Measurements from ENCODE around the gene PIF1.

DNA sequence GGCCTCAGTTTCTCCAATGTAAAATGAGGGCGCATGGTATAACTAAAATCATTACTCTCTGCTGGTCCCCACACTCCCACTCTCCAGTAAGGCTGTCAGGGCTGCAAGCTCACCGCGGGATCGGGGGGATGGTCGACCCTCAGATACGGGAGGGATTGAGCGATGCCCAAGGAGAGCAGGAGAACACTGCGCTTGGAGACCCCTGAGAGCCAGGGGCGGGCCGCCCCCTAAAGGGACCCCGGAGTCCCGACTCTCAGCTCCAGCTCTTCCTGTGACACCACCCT is 15.6 kb upstream of the PIF1 start:
- TF ChIP-seq MAZ (IDR thresholded peaks at IDR 0.05; ENCODE audit: borderline replicate concordance, low read depth, low read length) (no peak), POLR2A (IDR thresholded peaks at IDR 0.05; ENCODE audit: low read depth, low read length) (no peak), NFE2L2 (IDR thresholded peaks at IDR 0.05; ENCODE audit: low read depth, low read length) (no peak), FOS (IDR thresholded peaks at IDR 0.05; ENCODE audit: low read depth, low read length) (no peak), RAD21 (IDR thresholded peaks at IDR 0.05; ENCODE audit: low read length) (no peak), BHLHE40 (IDR thresholded peaks at IDR 0.05; ENCODE audit: low read depth, low read length) (no peak), CEBPB (IDR thresholded peaks at IDR 0.05; ENCODE audit: low read depth, low read length) (no peak)
- TF ChIP-seq, protein P1, sequence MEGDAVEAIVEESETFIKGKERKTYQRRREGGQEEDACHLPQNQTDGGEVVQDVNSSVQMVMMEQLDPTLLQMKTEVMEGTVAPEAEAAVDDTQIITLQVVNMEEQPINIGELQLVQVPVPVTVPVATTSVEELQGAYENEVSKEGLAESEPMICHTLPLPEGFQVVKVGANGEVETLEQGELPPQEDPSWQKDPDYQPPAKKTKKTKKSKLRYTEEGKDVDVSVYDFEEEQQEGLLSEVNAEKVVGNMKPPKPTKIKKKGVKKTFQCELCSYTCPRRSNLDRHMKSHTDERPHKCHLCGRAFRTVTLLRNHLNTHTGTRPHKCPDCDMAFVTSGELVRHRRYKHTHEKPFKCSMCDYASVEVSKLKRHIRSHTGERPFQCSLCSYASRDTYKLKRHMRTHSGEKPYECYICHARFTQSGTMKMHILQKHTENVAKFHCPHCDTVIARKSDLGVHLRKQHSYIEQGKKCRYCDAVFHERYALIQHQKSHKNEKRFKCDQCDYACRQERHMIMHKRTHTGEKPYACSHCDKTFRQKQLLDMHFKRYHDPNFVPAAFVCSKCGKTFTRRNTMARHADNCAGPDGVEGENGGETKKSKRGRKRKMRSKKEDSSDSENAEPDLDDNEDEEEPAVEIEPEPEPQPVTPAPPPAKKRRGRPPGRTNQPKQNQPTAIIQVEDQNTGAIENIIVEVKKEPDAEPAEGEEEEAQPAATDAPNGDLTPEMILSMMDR (conservative IDR thresholded peaks at IDR 0.05; ENCODE audit: low read depth, low read length) = no peak

Measured in IMR-90 (cell line).